Central memory CD8-positive, alpha-beta T cell (primary cell): ENCODE measurements around the gene PITHD1.
"Not testable (repeated sequence)": the region's sequence is repeated elsewhere in the genome, so short reads cannot be mapped to it uniquely, and the experiment has no call there.

Experiments used
- ATAC-seq: fragments of 150-1000 bp; cut with Tn5 transposase; replicated peaks from 2 replicates; pipeline ENCODE4 v1.10.0; 2022; ENCODE audit warnings: mild to moderate bottlenecking, moderate FRiP score, moderate number of reproducible peaks; ENCODE audit not compliant: poor library complexity, severe bottlenecking; ENCODE audit errors: extremely low read depth
- DNase-seq, 2 donors: peaks; one replicate each; pipeline ENCODE4 v3.0.0; 2021; ENCODE audit warnings: low spot score in 2 of 2
- H3K27ac Mint-ChIP-seq: one replicate; pipeline ENCODE4 v1.8.0; 2022; ENCODE audit warnings: low read depth, mild to moderate bottlenecking, moderate library complexity, mixed read lengths
- H3K27me3 Mint-ChIP-seq: one replicate; pipeline ENCODE4 v1.8.0; 2022; ENCODE audit warnings: mixed read lengths
- H3K36me3 Mint-ChIP-seq: one replicate; pipeline ENCODE4 v1.8.0; 2022; ENCODE audit warnings: mild to moderate bottlenecking, moderate library complexity, mixed read lengths; ENCODE audit not compliant: insufficient read depth
- H3K4me1 Mint-ChIP-seq: one replicate; pipeline ENCODE4 v1.8.0; 2022; ENCODE audit warnings: mixed read lengths
- H3K4me3 Mint-ChIP-seq: one replicate; pipeline ENCODE4 v1.8.0; 2022; ENCODE audit warnings: mild to moderate bottlenecking, moderate library complexity, mixed read lengths
- H3K9me3 Mint-ChIP-seq: one replicate; pipeline ENCODE4 v1.8.0; 2022; ENCODE audit warnings: mixed read lengths

PITHD1 gene

DNA sequence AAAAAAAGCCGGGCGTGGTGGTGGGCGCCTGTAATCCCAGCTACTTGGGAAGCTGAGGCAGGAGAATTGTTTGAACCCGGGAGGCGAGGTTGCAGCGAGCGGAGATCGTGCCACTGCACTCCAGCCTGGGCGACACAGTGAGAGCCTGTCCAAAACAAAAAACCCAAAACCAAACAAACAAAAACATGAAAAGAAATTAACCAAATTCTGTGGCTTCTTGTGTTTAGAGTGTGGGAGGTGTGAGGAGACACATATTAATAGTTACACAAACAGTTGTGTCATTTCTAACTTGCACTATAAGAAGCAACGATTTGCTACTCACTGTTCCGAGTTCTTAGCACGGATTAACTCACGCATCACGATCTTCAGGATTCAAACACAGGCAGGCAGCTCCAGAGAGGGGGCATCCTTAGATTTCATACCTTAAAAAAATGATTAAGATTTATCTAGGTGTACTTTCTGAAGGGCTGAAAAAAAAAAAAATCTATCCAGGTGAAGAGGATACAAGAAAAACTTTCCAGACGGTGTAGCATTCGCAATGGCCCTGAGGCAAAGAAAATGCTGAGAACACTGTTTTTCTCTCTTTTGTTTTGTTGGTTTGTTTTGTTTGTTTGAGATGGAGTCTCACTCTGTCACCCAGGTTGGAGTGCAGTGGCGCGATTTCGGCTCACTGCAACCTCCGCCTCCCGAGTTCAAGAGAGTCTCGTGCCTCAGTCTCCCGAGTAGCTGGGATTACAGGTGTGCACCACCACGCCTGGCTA, 47.7 kb downstream of the PITHD1 start:
- no peak for DNase-seq
- peak overlapping the region; percentile 90 for H3K4me3 Mint-ChIP-seq
- peak; percentile 50 for ATAC-seq

DNA sequence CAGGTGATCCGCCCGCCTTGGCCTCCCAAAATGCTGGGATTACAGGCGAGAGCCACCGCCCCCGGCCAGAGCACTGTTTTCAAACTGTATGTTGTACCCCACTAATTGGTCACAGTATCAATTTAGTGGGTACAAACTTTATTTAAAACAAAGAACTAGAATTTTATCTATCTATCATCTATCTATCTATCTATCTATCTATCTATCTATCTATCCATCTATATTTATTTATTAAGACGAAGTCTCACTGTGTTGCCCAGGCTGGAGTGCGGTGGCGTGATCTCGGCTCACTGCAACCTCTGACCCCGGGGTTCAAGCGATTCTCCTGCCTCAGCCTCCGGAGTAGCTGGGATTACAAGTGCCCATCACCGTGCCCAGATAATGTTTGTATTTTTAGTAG, 48.4 kb downstream of the PITHD1 start:
- Mint-ChIP-seq H3K4me1 (peaks cover 21% of the 10 kb centered on the region), H3K4me3 (peak overlapping the region; percentile 90), H3K27ac (peak overlapping the region; percentile 41)
- not testable (repeated sequence) for H3K36me3 Mint-ChIP-seq, H3K27me3 Mint-ChIP-seq, H3K9me3 Mint-ChIP-seq, ATAC-seq, DNase-seq

More for the DNA sequence above, 47.7 kb downstream of the PITHD1 start:
- H3K4me1 Mint-ChIP-seq: peaks cover 21% of the 10 kb centered on the region
- H3K36me3 Mint-ChIP-seq: peaks cover 4% of the 10 kb centered on the region
- peak overlapping the region; percentile 92 for H3K27ac Mint-ChIP-seq
- H3K9me3 Mint-ChIP-seq: no peaks in the 10 kb centered on the region
- H3K27me3 Mint-ChIP-seq: no peaks in the 10 kb centered on the region

GRCh38 chr1:23827717-23828116, 49.5 kb downstream of the PITHD1 start:
- Mint-ChIP-seq H3K9me3 (no peaks in the 10 kb centered on the region), H3K36me3 (peaks cover 4% of the 10 kb centered on the region), H3K27me3 (no peaks in the 10 kb centered on the region), H3K27ac (no peak overlapping the region), H3K4me1 (peaks cover 21% of the 10 kb centered on the region), H3K4me3 (no peak overlapping the region)
- ATAC-seq (no peak), DNase-seq (no peak)

DNA sequence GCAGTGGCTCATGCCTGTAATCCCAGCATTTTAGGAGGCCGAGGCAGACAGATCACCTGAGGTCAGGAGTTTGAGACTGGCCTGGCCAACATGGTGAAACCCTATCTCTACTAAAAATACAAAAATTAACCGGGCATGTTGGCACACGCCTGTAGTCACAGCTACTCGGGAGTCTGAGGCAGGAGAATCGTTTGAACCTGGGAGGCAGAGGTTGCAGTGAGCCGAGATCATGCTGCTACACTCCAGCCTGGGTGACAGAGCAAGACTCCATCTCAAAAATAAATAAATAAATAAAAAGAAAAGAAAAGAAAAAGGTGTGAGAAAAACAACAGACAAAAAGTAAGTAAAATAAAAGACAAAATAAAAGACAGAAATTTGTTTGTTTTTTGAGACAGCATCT, 55.9 kb downstream of the PITHD1 start:
- H3K27me3 Mint-ChIP-seq: peaks cover 10% of the 10 kb centered on the region
- H3K27ac Mint-ChIP-seq, H3K4me1 Mint-ChIP-seq, H3K4me3 Mint-ChIP-seq, DNase-seq, H3K9me3 Mint-ChIP-seq, ATAC-seq, H3K36me3 Mint-ChIP-seq: not testable (repeated sequence)

DNA sequence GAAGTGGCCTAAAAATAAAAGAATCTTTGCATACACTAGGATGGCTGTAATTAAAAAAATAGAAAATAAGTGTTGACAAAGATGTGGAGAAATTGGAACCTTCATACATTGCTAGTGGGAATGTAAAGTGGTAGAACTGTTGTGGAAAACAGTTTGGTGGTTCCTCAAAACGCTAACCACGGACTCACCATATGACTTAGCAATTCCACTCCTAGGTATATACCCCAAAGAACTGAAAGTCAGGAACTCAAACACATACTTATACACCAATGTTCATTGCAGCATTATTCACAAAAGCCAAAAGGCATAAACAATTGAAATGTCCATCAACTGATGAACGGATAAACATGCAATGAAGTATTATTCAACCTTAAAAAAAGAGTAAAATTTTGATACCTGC, 57.8 kb downstream of the PITHD1 start:
- no peaks in the 10 kb centered on the region for H3K36me3 Mint-ChIP-seq

More for the DNA sequence above, 57.8 kb downstream of the PITHD1 start:
- ATAC-seq (no peak), DNase-seq (no peak)
- Mint-ChIP-seq H3K27me3 (peaks cover 10% of the 10 kb centered on the region), H3K27ac (no peak overlapping the region), H3K4me3 (no peak overlapping the region), H3K4me1 (no peaks in the 10 kb centered on the region), H3K9me3 (no peaks in the 10 kb centered on the region)
